ENCODE measurements around the gene RIMBP2.

The RIMBP2 gene

DNA sequence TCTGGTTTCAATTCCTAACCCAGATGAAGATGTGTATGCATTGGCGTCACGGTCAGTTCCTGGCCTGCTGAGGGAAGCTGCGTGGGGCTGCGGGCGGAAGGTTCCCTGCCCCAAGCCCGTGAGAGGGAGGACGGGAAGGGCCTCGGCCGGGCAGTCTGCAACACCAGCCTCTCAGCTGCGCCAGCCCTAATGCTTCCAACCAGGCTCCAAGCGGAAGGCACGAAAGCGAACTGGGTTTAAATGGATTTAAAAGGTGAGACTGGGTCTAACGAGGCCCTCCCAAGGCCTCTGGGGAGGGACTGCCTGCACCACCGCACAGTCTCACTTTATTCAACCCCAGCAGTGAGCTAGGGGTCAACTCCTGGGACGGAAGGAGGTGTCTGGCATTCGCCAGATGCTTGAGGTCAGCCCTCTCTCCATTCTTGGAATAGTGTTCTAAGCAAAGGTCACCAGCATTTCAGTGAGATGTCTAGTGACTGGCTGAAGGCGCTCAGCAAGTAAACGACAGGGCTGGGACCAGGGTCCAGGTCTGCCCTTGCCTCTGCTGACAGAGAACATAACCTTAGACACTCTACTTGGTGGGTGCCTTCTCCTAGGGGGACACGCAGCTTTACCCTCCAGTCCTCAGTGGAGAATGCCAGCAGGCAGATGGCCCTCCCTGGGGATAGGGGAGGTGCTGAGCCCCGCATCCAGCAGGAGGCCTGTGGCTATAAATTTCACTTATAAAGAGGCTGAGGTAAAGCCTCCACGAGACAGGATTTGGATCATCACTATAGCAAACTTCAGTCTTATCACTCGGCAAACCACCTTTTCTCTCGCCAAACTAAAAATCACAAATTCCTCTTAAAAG, 286.2 kb downstream of the RIMBP2 start:
- TF ChIP-seq, protein P1, sequence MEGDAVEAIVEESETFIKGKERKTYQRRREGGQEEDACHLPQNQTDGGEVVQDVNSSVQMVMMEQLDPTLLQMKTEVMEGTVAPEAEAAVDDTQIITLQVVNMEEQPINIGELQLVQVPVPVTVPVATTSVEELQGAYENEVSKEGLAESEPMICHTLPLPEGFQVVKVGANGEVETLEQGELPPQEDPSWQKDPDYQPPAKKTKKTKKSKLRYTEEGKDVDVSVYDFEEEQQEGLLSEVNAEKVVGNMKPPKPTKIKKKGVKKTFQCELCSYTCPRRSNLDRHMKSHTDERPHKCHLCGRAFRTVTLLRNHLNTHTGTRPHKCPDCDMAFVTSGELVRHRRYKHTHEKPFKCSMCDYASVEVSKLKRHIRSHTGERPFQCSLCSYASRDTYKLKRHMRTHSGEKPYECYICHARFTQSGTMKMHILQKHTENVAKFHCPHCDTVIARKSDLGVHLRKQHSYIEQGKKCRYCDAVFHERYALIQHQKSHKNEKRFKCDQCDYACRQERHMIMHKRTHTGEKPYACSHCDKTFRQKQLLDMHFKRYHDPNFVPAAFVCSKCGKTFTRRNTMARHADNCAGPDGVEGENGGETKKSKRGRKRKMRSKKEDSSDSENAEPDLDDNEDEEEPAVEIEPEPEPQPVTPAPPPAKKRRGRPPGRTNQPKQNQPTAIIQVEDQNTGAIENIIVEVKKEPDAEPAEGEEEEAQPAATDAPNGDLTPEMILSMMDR (IDR thresholded peaks at IDR 0.05; ENCODE audit: low read depth, low read length, missing control alignments) = no peak
- no peak for DNase-seq (ENCODE audit: extremely low read depth, low read depth)
- no peak overlapping the region for H3K4me3 ChIP-seq (replicated peaks; ENCODE audit: low read depth, low read length)

- TF ChIP-seq, protein P1 (IDR thresholded peaks at IDR 0.05; ENCODE audit: low read depth, low read length, missing control alignments) = no peak
- DNase-seq (ENCODE audit: extremely low read depth, low read depth) = no peak
- no peak overlapping the region for H3K4me3 ChIP-seq (replicated peaks; ENCODE audit: low read depth, low read length)
Measured at GRCh38 chr12:130428116-130428515, 288.0 kb downstream of the RIMBP2 start.

DNA sequence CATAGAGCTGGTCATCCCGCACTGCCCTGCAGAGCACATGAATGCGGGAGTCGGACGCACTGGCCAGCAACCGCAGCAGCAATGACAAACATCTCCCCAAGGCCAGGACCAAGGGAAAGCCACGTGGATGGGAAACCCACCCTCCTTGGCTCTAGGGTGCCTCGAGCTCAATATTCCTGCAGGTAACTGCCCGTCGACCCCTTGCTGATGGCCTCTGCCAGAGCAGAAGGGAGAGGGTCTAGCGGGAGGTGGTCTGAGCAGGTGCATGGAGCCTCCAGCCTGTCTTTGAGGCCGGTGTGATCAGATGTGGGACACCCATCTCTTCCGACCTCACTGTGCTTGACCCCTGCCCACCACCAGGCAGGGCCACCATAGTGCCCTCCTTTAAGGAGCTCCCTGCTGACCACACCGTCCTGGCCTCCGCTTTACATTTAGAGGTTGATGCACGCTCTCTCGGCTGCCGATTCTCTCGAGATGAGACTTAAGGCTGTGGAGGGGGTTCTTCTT, 288.7 kb downstream of the RIMBP2 start:
- DNase-seq (ENCODE audit: extremely low read depth, low read depth) = no peak
- no peak overlapping the region for H3K4me3 ChIP-seq (replicated peaks; ENCODE audit: low read depth, low read length)
- TF ChIP-seq, protein P1 (IDR thresholded peaks at IDR 0.05; ENCODE audit: low read depth, low read length, missing control alignments) = no peak

DNA sequence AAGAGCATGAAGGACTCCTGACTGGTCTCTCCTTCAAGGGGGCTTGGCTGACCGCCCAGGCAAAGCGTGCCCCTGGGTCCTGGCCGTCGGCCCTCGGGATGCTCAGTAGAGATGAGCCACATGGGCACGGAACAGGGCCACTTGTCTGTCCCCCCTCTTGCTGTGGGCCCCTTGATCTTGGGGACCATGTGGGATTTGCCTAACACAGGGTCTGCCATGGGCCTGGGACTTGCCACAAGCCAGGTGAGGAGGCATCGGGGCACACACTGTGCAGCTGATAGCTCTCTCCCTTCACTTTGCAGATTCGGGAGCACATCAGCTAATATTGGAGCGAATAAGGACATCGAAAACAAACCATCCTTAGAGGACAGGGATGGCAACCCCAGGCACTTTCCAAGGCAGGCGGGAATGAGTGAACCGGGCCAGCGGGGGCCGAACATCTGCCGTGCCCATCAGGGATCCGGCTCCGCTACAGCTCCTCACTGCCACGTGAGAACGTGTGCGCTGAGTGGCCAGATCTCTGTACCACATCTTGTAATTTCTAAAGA, 290.3 kb downstream of the RIMBP2 start:
- no peak overlapping the region for H3K4me3 ChIP-seq (replicated peaks; ENCODE audit: low read depth, low read length)
- TF ChIP-seq, protein P1 (IDR thresholded peaks at IDR 0.05; ENCODE audit: low read depth, low read length, missing control alignments) = no peak
- DNase-seq (ENCODE audit: extremely low read depth, low read depth) = no peak

DNA sequence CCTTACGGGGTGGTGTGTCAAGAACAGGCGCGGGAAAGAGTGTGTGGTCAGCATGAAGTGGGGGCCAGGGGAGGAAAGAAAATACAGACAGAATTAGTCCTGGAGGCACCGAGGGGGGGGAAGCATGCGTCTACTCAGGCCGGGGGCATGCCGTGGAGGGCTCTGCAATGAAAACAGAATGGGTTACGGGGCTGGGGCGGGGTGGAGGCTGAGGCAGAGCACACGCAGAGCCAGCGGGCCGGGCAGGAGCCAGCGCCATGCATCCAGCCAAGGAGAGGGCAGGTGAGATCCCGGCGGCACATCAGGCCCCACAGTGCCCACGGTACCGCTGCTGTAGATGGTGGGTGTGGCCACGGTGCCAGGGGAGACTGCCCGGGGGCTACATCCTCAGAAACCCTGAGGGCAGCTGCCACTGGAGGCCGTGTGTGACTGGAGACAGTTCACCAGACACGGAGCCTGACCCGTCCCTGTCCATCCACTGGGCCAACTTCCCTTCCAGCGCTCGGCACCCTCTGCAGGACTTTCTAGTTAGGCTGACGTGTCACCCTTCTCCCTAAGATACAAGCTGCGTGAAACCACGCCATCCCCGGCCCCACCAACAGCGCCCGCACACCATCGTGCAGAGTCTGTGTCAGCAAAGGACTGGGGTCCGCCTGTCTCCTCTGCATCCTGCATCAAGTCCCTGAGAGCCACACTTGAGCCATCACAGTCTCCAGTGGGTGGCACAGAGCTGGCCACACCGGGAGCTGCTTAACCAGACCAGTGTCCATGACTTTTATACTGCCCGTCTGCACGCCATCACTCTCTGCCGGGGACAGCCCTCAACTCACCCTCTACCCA, 291.0 kb downstream of the RIMBP2 start:
- no peak overlapping the region for H3K4me3 ChIP-seq (replicated peaks; ENCODE audit: low read depth, low read length)
- no peak for DNase-seq (ENCODE audit: extremely low read depth, low read depth)
- TF ChIP-seq, protein P1 (IDR thresholded peaks at IDR 0.05; ENCODE audit: low read depth, low read length, missing control alignments) = no peak

GRCh38 chr12:130423991-130424857, 291.9 kb downstream of the RIMBP2 start:
- H3K4me3 ChIP-seq (replicated peaks; ENCODE audit: low read depth, low read length) = no peak overlapping the region
- no peak for DNase-seq (ENCODE audit: extremely low read depth, low read depth)
- TF ChIP-seq, protein P1 (IDR thresholded peaks at IDR 0.05; ENCODE audit: low read depth, low read length, missing control alignments) = no peak

All from HFF-Myc (cell line).